ENCODE measurements around the gene ACTR5. TPM values are rescaled to one million over a fixed set of nuclear protein-coding genes. Genes with fewer than 3 reads are reported as not detected.

The ACTR5 gene
- 25.8 and 28.5 TPM in 2 replicates for polyA plus RNA-seq (2014; cell fraction: cytosol; rRNA removed)
- polyA plus RNA-seq (2014; cell fraction: nucleus; rRNA removed), result 55.5 and 69.2 TPM in 2 replicates

- DNase-seq (ENCODE audit: low spot score), result peak; percentile 92
Measured at GRCh38 chr20:38748097-38748860, at the start of gene ACTR5. ACTR5 (plus strand) TSS chr20:38748460; CDS start chr20:38748479, 19 bp downstream.

DNA sequence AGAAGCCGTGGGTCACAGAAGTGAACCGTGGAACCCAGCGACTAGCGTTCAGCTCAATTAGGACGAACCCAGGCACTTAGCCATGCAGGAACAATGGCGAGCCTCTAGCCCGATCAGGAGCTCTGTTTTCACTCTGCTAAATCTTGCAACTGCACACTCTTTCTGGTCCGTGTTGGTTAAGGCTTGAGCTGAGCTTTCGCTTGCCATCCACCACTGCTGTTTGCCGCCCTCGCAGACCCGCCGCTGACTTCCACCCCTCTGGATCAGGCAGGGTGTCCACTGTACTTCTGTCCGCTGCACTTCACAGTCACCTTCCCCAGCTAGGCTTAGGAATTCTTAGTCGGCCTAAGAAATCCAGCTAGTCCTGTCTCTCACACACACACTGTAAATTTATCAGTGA is 49.7 kb upstream of the ACTR5 start:
- DNase-seq (ENCODE audit: low spot score), result no peak

GRCh38 chr20:38700141-38700540 is 48.1 kb upstream of the ACTR5 start:
- DNase-seq (ENCODE audit: low spot score), result no peak

GRCh38 chr20:38700926-38701325 is 47.3 kb upstream of the ACTR5 start:
- no peak for DNase-seq (ENCODE audit: low spot score)

- no peak for DNase-seq (ENCODE audit: low spot score)
Measured at GRCh38 chr20:38703526-38703925, 44.7 kb upstream of the ACTR5 start.

DNA sequence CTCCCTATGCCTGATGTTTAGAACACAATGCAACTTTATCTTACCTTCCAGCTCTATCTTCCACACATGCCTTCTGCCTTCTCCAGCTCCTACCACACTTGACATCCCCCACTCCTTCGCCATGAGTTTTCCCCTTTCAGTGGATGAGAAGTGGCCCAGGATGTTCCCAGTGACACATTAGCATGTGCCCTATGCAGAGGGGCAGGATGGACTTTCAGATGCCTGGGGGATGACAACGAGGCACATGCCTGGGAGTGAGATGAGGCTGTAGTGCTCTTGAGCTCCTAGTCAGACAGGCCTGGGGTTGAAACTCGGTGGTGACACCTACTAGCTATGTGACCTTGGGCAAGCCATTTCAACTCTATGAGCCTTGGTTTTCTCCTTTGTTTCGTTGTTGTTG is 44.1 kb upstream of the ACTR5 start:
- no peak for DNase-seq (ENCODE audit: low spot score)

DNA sequence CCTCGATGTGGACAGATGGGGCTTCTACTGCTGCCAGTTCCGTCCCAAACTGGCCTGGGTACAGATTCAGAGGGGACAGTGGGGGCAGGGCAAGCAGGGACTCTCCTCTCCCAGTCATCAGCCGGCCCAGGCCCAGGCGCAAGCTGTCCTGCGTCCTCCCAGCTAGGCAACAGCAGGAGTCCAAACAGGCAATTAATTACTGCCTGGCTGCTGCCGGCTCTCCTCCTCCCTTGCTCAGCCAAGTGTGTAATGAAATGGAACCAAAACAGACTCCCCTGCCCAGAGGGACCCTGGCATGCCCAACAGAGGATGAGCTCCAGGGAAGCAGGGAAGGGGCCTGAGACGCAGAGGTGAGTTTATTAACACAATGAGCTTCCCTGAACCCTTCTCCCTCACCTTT is 41.8 kb upstream of the ACTR5 start:
- DNase-seq (ENCODE audit: low spot score), result peak; percentile 81

GRCh38 chr20:38714308-38714707 is 34.0 kb upstream of the ACTR5 start:
- no peak for DNase-seq (ENCODE audit: low spot score)

DNA sequence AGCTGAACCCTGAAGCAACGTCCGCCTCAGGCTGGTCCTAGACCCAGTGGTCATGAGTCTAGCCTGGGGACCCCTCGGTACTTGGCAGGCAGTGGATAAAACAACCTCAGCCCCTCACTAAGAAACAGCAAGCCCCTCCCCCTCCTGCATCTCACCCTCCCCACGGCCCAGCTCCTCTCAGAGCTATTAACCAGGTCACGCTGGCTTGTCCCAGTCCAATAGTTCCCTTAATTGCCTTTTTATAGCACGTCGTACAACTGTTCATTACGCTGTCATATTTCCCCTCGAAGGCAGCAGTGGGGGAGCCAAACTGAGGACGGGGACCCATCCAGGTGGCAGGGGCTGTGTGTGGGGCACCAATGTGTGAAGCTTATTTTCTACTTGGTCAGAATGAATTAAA is 32.6 kb upstream of the ACTR5 start:
- DNase-seq (ENCODE audit: low spot score), result no peak

DNA sequence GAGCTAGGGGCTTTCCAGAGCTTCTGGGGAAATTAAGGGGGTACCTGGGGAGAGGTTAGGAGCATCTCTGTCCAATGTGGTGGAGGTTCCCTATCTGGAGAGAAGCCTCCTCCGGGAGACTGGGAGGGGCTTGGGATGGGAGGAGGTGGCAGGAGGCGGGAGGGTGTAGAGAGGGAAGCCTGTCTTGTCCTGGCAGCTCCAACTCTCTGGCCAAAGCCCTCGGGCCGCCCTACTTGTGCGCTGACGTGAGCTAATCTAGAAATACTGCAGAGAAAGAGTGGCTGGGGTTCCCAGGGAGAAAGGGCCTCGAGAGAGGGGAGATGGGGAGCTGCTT is 25.6 kb upstream of the ACTR5 start:
- DNase-seq (ENCODE audit: low spot score), result no peak

DNA sequence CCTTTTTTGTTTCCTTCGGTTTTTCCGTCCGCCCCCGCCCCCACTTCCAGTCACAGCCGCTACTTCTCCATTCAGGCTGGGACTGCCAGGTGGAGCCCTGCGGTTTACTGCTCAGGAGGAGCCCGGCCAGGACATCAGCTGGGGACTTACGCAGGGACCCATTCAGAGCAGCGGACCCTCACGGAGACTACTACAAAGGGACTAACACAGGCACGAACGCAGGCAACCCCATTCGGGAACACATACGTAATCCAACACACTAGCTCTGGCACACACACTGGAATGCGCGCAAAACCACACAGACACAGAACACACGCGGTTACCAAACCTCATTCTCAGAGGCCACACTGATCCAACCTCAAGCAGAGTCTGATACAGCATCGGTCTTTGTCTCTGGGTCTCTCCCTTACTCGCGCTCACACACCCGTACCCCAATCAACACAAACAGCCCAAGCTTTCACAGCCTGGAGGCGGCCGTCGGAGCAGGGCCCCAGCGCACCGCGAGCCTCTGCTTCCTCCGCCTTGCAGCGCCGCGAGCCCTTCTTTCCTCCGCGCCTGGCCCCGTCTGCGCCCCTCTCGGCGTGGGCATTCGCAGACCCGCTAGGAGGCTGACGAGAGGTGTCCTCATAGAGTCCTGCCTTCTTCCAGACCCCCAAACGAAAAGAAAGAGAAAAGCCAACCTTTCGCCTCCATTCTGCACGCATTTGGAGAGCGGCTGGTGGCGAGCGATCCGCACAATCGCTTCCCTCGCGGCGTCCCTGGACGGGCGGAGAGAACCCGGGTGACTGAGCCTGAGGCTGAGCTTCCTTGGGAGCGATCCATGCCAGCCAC is 25.0 kb upstream of the ACTR5 start:
- no peak for DNase-seq (ENCODE audit: low spot score)

DNA sequence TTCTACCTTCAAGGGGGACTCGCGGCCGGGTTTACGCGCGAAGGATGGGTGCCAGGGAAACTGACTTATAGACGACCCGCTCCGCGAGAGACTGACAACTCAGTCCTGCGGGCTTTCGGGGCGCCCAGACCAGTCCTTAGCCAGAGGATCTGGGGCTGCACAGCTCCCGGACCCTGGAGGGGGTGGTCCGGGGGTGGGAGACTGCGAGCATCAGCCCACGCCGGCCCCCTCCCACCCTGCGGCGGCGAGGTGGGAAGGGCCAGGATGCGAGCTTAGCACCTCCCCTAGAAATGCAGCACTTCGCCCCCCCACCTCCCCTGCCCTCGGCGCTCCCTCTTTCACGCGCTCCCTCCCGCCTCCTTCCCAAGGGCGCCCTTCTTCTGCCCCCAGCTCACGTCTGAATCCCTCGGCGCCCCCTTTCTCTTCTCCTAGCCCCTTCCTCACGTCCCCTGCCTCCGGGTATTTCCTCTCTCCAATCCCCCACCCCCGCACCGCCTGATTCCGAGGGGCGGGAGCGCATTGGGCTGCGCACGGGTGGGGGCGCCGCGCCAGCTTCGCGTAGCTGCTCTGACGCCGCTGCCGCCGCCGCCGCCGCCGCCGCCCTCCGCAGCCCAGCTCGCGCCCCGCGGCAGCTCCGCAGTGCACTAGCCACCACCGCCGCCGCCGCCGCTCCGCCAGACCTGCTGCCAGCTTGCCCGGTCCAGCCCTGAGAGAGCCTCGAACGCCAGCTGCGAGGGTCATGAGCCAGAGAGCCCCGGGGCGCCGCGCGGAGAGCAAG is 24.2 kb upstream of the ACTR5 start, which contains the start of gene SLC32A1:
Gene SLC32A1 (plus strand): TSS at position 639 of the 778 bp plus-strand sequence. CDS start 239 bp downstream, outside the sequence.
- DNase-seq (ENCODE audit: low spot score), result no peak

- DNase-seq (ENCODE audit: low spot score), result peak; percentile 34
Measured at GRCh38 chr20:38724626-38725147, 23.6 kb upstream of the ACTR5 start.

- no peak for DNase-seq (ENCODE audit: low spot score)
Measured at GRCh38 chr20:38725148-38725901, 22.9 kb upstream of the ACTR5 start.

- peak; percentile 85 for DNase-seq (ENCODE audit: low spot score)
Measured at GRCh38 chr20:38725931-38726803, 22.1 kb upstream of the ACTR5 start.

- DNase-seq (ENCODE audit: low spot score), result peak; percentile 82
Measured at GRCh38 chr20:38726804-38727606, 21.3 kb upstream of the ACTR5 start.

DNA sequence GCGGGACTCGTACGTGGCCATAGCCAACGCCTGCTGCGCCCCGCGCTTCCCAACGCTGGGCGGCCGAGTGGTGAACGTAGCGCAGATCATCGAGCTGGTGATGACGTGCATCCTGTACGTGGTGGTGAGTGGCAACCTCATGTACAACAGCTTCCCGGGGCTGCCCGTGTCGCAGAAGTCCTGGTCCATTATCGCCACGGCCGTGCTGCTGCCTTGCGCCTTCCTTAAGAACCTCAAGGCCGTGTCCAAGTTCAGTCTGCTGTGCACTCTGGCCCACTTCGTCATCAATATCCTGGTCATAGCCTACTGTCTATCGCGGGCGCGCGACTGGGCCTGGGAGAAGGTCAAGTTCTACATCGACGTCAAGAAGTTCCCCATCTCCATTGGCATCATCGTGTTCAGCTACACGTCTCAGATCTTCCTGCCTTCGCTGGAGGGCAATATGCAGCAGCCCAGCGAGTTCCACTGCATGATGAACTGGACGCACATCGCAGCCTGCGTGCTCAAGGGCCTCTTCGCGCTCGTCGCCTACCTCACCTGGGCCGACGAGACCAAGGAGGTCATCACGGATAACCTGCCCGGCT is 20.6 kb upstream of the ACTR5 start:
- DNase-seq (ENCODE audit: low spot score), result no peak

GRCh38 chr20:38728191-38728781 is 20.0 kb upstream of the ACTR5 start:
- DNase-seq (ENCODE audit: low spot score), result no peak
